HG03460 (cell line): ENCODE data around the gene LAPTM5.

ENCODE experiments used
- ATAC-seq: cut with Tn5 transposase; IDR thresholded peaks from one replicate; pipeline ENCODE4 v1.9.1; 2021; ENCODE audit not compliant: unreplicated experiment

The LAPTM5 gene

GRCh38 chr1:30745156-30745833 is 12.3 kb downstream of the LAPTM5 start:
- no peak for ATAC-seq

DNA sequence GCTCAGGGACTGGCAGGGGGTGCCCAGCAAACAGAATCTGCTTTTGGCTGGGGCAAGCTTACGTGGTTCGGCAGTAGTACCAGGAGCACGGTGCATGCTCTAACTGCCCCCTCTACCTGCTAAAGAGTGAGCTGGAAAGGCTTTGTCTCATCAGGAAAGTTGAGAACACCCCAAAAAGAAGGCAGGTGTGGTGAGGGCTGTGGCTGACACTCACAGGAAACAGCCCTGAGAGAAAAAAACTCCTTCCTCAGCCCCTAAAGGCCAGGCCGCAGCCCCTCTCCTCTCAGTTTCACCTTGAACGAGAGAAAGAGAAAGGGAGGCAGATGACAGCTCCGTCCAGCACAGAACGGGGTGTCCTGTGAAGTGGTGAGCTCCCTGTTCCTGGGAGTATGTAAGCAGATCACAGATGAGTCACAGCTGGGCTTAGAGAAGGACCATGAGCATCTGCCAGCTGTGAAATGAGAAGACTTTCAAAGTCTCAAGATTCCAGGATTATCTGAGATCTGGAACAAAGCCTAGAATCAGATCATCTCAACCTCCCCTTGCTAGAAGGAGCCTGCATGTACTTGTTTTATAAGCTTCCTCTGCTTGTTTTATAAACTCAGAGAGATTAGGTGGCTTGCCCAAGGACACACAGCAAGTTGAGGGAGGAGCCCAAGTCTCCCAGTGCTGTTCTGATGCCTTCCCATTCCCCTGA is 13.4 kb downstream of the LAPTM5 start:
- no peak for ATAC-seq

DNA sequence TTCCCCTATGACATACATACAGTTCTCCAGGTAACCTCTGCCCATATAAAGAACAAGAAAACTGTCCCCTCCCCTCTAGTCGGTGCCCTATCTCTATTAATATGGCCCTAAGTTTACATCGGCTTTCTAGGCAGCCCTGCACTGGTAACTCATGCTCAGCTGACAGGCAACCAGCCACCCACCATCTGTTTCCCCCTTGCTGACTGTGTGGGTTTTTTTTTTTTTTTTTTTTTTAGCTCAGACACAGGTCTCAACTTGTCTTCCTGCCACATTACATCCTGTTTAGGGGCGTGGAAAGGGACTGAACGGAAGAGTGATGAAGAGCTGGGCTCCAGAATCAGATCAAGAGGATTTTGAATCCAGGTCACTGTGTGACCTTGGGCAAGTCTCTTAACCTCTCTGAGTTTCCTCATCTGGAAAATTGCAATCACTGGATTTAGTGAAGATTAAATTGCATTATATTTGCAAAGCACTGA is 14.0 kb downstream of the LAPTM5 start:
- peak; percentile 41 for ATAC-seq

DNA sequence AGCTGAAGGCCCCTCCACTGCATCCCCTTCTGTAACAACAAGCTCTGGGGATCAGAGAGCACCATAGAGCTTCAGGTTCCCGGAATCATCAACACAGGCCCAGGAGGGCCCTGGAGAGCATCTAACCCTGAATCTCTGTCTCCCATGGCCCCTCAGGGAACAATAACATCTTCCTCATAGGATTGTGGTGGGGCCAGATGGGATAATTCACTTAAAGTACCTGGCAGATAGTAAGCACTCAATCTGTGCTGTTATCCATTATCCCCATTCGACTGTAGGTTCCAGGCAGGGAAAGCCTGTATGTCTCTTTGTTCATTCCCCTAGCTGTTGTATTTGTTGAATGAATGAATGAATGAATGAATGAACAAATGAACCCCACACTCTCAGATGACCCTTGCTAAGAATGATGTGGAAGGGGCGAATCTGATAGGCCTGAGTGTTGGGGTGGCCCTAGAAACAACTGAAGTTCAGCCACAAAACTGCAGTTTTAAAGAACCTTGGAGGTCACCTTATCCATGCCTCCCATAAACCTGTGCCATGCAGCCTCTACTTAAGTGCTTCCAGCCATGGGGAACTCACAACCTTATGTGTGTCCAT is 14.5 kb downstream of the LAPTM5 start:
- no peak for ATAC-seq

DNA sequence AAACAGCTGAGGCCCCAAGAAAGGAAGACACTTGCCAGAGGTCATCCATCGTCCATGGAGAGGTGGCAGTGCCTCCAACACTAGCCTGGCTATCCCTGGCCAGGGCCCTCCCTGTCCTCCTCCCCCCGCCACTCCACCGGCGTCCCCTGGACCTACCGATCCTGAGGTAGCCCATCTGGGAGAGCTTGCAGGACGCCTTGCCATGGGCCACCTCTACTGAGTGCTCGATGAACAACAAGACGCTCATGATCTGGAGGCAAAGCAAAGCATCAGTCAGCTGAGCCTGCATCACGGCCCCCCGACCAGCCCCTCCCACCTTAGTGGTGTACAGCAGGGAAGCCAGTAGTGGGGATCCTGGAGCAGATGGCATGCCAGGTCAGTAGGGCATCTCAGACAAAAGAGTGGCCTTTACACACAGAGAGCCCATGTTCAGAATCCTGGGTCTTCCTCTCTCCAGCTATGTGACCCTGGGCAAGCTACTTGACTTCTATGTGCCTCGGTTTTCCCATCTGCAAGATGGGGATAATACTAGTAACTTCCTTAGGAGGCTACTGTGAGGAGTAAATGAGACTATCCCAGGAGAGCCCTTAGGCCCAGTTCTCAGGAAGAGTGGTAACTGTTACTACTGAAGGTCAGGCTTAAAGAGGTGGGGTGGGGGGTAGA is 15.1 kb downstream of the LAPTM5 start:
- ATAC-seq, result no peak

GRCh38 chr1:30741239-30741894 is 16.2 kb downstream of the LAPTM5 start:
- no peak for ATAC-seq

- no peak for ATAC-seq
These were observed 17.0 kb downstream of the LAPTM5 start for GRCh38 chr1:30740251-30741238.

- ATAC-seq, result no peak
These were observed 18.0 kb downstream of the LAPTM5 start for GRCh38 chr1:30739601-30740000.

DNA sequence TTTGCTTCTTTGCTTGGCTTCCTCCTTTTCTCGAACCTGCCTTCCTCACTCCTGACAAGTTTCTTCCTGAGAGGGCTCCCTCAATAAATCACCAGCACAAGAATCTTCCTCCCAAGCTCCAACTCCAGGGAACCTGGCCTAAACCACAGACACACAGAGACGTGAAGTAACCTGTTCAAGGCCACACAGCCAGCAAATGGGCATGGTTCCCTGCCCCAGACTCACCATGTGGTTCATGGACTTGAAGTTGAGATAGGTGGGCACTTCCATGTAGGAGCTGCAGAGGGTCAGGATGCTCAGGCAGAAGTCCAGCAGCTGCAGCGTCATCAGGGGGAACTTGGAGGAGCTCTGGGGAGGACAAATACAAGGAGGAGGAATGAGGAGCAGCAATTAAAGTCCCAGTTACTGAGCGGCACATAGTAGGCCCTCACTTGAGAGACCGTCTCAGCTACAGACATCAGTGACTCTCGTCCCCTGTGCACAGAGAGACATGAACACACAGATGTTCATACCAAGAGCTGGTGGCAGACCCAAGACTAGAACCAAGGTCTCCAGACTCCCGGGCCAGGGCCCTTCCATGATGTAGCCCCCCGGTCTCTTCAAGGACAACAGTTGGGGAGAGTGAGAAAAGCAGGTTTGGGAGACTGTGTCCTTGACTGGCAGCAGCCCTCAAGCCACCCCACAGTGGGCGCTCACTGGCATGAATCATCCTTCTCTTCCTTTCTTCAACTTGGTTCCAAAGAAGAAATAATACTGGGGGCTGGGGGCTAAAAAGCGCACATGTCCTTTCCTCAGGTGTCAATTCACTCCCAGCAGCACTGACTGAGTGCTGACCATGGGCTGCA is 18.6 kb downstream of the LAPTM5 start:
- ATAC-seq, result no peak

DNA sequence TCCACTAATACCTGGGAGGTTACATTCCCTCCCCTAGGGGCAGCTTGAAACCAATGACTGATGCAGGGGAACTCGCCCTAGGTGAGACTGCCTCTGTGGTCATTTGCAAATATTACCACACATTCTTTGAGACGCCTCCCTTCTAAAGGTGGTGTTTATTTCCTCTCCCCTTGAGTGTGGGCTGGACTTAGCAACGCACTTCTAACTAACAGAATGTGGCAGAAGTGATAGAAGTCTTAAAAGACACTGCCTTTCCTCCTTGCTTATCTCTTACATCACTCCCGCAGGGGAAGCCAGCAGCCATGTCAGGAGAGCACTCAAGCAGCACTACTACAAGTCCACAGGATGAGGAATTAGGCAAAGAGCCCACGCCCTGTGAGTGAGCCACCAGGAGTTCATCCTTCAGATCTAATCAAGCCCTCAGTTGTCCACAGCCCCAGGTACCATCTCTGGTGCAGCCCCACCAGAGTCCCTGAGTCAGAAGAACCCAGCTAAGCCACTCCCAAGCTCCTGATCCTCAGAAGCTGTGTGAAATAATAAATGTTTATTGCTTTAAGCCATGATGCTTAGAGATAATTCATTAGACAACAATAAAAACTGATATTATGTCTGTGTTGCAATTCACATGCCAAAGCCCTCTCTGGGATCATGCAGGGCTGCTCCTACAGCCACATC is 19.4 kb downstream of the LAPTM5 start:
- ATAC-seq, result no peak

DNA sequence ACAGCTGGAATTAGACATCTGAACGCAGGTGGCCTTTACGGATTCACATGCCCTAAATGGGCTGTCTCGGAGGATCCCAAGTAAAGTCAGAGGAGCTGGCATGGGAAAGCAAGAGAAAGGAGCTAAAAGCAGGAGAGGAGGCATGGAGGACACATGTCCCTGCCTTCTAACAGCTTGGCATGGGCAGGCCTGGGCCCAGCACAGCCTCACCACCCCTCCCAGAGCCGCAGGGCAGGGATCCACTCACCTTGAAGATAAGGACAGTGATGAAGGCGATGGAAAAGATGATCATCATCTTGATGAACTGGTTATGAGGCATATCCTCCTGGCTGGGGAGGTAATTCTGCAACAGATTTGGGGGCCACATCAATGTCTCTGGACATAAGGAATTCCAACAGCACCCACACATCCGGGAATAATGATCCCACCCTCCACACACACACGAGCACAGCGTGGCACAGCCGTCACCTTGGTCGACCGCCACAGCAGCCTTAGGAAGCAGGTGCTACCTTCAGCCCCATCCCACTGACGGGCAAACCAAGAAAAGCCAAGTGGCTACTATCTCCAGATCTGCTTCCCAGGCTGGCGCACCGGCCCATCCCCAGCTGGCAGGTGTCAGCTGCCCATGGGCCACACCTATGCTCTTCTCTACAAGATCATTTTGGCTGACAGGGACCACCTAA is 20.1 kb downstream of the LAPTM5 start:
- no peak for ATAC-seq

DNA sequence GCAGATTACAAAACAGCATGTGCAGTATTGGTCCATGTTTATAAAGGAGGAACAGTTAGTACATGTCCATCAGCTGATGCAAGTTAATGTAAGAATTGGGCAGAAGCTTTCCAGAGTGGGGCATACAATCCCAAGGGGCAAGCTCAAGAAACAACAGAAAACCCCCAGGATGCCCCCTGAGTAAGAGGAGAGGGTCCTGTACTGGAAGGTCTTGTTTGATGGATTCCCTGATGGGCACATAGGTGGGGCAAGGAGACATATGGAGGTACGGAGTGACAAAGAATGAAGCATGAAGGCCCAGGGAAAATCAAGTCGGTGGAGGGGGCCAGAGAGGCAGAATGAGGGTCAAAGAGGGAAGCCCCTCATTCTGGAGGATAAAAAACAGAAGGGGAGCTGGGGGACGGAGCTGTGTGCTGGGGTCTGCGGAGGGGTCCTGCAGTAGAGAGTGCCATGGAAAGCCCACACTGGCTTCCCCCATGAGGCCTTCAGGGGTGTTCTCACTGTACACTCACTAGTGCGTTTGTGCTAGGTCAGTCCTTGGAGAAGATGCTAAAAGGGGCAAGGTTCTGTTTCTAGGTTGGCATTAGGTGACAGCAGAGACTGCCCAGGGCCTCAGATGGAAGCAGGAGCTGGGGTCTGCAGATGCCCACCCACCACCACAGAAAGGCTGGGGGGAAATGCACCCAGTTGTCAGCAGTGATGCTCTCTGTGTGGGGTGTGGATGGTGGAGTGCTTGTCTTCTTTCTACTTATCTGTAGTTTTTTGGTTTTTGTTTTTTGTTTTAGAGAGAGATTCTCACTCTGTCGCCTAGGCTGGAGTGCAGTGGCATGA is 21.7 kb downstream of the LAPTM5 start:
- ATAC-seq, result no peak

- ATAC-seq, result no peak
These were observed 22.4 kb downstream of the LAPTM5 start for GRCh38 chr1:30735124-30735523.

DNA sequence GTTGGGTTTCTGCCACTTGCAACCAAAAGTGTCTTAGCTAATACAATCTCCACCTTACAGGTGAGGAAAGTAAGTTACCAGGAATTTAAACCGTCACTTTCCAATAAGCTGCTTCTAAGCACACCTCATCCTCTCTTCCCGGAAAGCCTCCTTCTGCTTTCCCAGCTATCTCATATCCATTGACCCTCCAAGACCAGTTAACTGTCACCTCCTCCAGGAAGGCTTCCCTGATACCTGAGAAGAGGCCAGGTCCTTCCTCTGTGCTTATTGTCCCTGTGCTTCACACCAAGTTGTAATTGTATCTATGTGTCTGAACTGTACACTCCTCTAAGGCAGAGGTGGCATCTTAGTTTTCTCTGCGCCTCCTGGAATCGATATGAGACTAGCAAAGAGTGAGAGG is 23.0 kb downstream of the LAPTM5 start:
- no peak for ATAC-seq

GRCh38 chr1:30734106-30734505 is 23.5 kb downstream of the LAPTM5 start:
- no peak for ATAC-seq

DNA sequence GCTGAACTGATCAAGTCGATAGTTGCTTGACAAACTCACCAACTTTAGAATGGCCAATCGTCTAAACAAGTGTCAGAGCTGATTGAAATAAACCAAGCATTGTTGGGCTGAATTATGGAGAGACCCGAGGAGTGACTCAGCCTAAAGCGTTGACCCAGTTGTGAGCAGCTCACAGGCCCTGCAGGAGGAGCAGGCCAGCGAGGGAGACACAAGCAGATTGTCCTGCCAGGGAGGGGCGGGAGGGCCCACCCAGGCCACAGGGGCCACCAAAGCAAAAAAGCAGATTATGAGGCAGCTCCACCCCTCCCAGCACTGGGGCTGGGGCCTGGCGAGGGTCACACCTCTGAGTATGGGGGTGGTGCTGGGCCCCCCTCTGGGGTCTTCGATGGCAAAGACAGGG is 24.1 kb downstream of the LAPTM5 start:
- no peak for ATAC-seq
